Fibroblast of lung (primary cell): ENCODE measurements around the gene LZTR1. TPM values are rescaled to one million over a fixed set of nuclear protein-coding genes. Genes with fewer than 3 reads are reported as not detected.

ENCODE experiments used
- DNase-seq, 2 donors: peaks; one replicate each; pipeline versions ENCODE4 v3.0.0 to v3.0.0-alpha.2; 2010; ENCODE audit warnings: low read depth in 2 of 2
- H2AFZ ChIP-seq: 2 replicates; pipeline ENCODE4 v1.5.1; 2012; ENCODE audit warnings: low read length, control low read depth, inconsistent platforms
- H3K27ac ChIP-seq: 2 replicates; pipeline ENCODE4 v1.5.1; 2011; ENCODE audit warnings: low read length, control low read depth; ENCODE audit not compliant: insufficient read depth
- H3K27me3 ChIP-seq: 2 replicates; pipeline ENCODE4 v1.5.1; 2011; ENCODE audit warnings: mild to moderate bottlenecking, low read length; ENCODE audit not compliant: control insufficient read depth, insufficient read depth
- H3K36me3 ChIP-seq: 2 replicates; pipeline ENCODE4 v1.5.1; 2011; ENCODE audit warnings: low read length; ENCODE audit not compliant: control insufficient read depth, insufficient read depth
- H3K4me1 ChIP-seq: 2 replicates; pipeline ENCODE4 v1.5.1; 2011; ENCODE audit warnings: low read length; ENCODE audit not compliant: control insufficient read depth, insufficient read depth; ENCODE audit errors: extremely low read depth
- H3K4me2 ChIP-seq: 2 replicates; pipeline ENCODE4 v1.5.1; 2011; ENCODE audit warnings: low read length, control low read depth; ENCODE audit not compliant: insufficient read depth; ENCODE audit errors: extremely low read depth
- H3K4me3 ChIP-seq, 4 experiments: fragments of 200-600 bp in 1 of 4; sonication (generic) in 1 of 4; replicated peaks in 1 of 4; 2 replicates each; pipeline ENCODE4 v1.5.1; 2011 to 2016; ENCODE audit warnings: low read length in 4 of 4, low read depth in 3 of 4, mild to moderate bottlenecking in 3 of 4, control low read depth in 2 of 4, inconsistent platforms in 1 of 4, mixed read lengths in 1 of 4; ENCODE audit not compliant: insufficient read depth in 1 of 4; ENCODE audit errors: control extremely low read depth in 1 of 4
- H3K79me2 ChIP-seq: 2 replicates; pipeline ENCODE4 v1.5.1; 2012; ENCODE audit warnings: mild to moderate bottlenecking, low read length, inconsistent platforms; ENCODE audit not compliant: control insufficient read depth, insufficient read depth
- H3K9ac ChIP-seq: 2 replicates; pipeline ENCODE4 v1.5.1; 2011; ENCODE audit warnings: mild to moderate bottlenecking, low read length, control low read depth; ENCODE audit not compliant: insufficient read depth
- H3K9me3 ChIP-seq: 2 replicates; pipeline ENCODE4 v1.5.1; 2012; ENCODE audit warnings: low read depth, low read length; ENCODE audit not compliant: control insufficient read depth, insufficient read depth
- H4K20me1 ChIP-seq: 2 replicates; pipeline ENCODE4 v1.5.1; 2011; ENCODE audit warnings: low read length; ENCODE audit not compliant: control insufficient read depth, insufficient read depth; ENCODE audit errors: extremely low read depth
- EZH2 ChIP-seq: IDR thresholded peaks from 2 replicates; pipeline ENCODE4 v1.5.1; 2012; ENCODE audit warnings: low read length, control low read depth, mild to moderate bottlenecking; ENCODE audit errors: missing control alignments
- polyA plus RNA-seq, 2 donors: library from polyadenylated mRNA; depleted of rRNA in 1 of 2; stranded (reverse) in 1 of 2; unstranded in 1 of 2; fragments of >200 nt; gene quantifications; 2 replicates each; pipeline ENCODE4 v1.2.1, GENCODE V29; 2011 to 2012; ENCODE audit warnings: missing spikeins in 1 of 2
- total RNA-seq: library from RNA; depleted of rRNA; stranded (reverse); fragments of >200 nt; gene quantifications from 2 replicates; pipeline ENCODE4 v1.2.1, GENCODE V29; 2014
- TF ChIP-seq, protein P1 (sequence below), 2 donors: IDR thresholded peaks in 1 of 2; conservative IDR thresholded peaks in 1 of 2; 1 replicate in 1 of 2; 2 replicates in 1 of 2; pipeline ENCODE4 v1.5.1; 2011 to 2012; ENCODE audit warnings: low read length in 2 of 2, control low read depth in 1 of 2, inconsistent platforms in 1 of 2, low read depth in 1 of 2, mild to moderate bottlenecking in 1 of 2

Gene LZTR1
- total and polyA plus RNA-seq, 2 donors (not counting 1 experiment from before 2014, with no cell fraction given): 27.4 to 75.8 TPM

DNA sequence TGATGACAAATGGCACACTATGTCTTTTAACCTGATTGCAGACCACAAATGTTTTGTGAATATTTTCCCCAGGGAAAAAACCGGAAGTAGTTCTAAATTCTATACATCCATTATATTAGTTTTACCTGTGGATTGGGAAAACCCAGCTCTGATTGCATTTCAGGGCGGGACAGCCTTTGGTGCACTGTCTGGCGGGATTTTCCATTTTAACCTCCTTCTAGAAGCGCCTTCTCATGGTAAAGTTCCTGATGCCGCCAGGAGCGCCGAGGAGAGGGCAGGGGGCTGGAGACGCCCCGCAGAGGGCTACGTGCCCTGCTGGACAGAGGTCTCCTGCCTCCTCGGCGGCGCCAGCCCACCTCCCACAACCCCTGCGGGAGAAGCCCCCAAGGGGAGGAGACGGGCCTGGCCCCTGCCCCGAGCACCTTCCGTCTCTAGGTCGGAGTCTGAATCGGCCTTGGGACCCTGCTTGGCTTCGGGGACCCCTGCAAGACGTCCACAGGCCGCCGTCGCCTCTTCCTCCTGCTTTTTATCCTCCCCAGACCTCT lies 31.6 kb downstream of the LZTR1 start:
- Histone ChIP-seq H3K79me2 (no peaks in the 10 kb centered on the region), H3K36me3 (no peaks in the 10 kb centered on the region), H3K4me2 (peak overlapping the region; percentile 99), H3K9me3 (no peaks in the 10 kb centered on the region), H3K4me1 (peaks cover 14% of the 10 kb centered on the region), H2AFZ (peak overlapping the region; percentile 73), H4K20me1 (no peaks in the 10 kb centered on the region), H3K9ac (peak overlapping the region; percentile 72), H3K27ac (peak overlapping the region; percentile 75), H3K4me3 (peak overlapping the region; percentile 33 to 67 (median 54)), H3K27me3 (no peaks in the 10 kb centered on the region)
- DNase-seq: no peak
- TF ChIP-seq, protein P1, sequence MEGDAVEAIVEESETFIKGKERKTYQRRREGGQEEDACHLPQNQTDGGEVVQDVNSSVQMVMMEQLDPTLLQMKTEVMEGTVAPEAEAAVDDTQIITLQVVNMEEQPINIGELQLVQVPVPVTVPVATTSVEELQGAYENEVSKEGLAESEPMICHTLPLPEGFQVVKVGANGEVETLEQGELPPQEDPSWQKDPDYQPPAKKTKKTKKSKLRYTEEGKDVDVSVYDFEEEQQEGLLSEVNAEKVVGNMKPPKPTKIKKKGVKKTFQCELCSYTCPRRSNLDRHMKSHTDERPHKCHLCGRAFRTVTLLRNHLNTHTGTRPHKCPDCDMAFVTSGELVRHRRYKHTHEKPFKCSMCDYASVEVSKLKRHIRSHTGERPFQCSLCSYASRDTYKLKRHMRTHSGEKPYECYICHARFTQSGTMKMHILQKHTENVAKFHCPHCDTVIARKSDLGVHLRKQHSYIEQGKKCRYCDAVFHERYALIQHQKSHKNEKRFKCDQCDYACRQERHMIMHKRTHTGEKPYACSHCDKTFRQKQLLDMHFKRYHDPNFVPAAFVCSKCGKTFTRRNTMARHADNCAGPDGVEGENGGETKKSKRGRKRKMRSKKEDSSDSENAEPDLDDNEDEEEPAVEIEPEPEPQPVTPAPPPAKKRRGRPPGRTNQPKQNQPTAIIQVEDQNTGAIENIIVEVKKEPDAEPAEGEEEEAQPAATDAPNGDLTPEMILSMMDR (conservative IDR thresholded peaks at IDR 0.05 in 1 of 2, IDR thresholded peaks at IDR 0.05 in 1 of 2; ENCODE audit: low read depth in 1 of 2, low read length in 2 of 2): no peak
- no peak for TF ChIP-seq EZH2

- Histone ChIP-seq H3K4me3 (peak overlapping the region; percentile 33 to 67 (median 54)), H4K20me1 (no peaks in the 10 kb centered on the region), H3K27ac (peak overlapping the region; percentile 93), H2AFZ (peak overlapping the region; percentile 73), H3K4me2 (peak overlapping the region; percentile 99), H3K4me1 (peaks cover 14% of the 10 kb centered on the region), H3K27me3 (no peaks in the 10 kb centered on the region), H3K36me3 (no peaks in the 10 kb centered on the region), H3K9me3 (no peaks in the 10 kb centered on the region), H3K9ac (peak overlapping the region; percentile 72), H3K79me2 (no peaks in the 10 kb centered on the region)
- TF ChIP-seq, protein P1 (conservative IDR thresholded peaks at IDR 0.05 in 1 of 2, IDR thresholded peaks at IDR 0.05 in 1 of 2; ENCODE audit: low read depth in 1 of 2, low read length in 2 of 2): no peak
- TF ChIP-seq EZH2: no peak
- DNase-seq: peak; percentile 87 to 92
These were observed 32.2 kb downstream of the LZTR1 start for GRCh38 chr22:21014202-21014725.

DNA sequence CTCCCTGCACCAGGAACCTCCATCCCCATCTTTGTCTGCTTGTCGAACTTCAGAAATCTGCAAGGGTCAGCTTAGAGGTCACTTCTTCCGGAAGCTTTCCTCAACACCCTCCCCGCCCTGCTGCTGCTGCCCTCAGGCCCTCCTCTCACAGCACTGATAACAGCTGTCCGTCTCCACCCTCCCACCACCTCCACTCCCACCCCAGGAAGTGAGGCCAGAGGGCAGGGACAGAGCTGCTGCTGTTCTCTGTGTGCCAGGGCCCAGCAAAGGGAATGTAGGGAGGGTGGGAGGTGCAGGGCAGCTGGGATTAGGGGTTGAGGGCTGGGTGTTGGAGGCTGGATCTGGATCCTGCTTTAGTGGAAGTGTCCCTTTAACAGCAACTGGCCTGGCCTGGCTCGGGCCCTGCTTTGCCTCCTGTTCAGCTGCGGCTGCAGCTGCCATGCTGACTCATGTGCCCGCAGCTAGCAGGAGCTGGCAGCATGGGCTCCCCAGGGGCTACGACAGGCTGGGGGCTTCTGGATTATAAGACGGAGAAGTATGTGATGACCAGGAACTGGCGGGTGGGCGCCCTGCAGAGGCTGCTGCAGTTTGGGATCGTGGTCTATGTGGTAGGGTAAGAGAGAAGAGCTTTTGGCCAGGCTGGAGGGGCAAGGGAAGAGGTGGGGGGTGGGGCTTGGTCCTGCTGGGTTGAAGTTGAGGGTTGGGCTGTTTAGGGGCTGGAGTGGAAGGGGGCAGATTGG lies 32.8 kb downstream of the LZTR1 start, which contains the start of gene P2RX6:
TSS of gene P2RX6 (plus strand) at position 440 of the 740 bp plus-strand sequence. CDS start at position 450, 10 bp downstream.
- H3K27ac ChIP-seq: peak within 1 kb of the TSS; percentile 93
- H3K4me3 ChIP-seq: peak within 1 kb of the TSS; percentile 33 to 67 (median 54)
- H3K27me3 ChIP-seq: no peaks in the 10 kb centered on the region
- no peaks in the 10 kb centered on the region for H3K9me3 ChIP-seq
- peak within 1 kb of the TSS; percentile 72 for H3K9ac ChIP-seq
- H2AFZ ChIP-seq: peak within 1 kb of the TSS; percentile 73
- no peaks in the 10 kb centered on the region for H3K36me3 ChIP-seq
- H3K4me2 ChIP-seq: peak within 1 kb of the TSS; percentile 99
- H3K79me2 ChIP-seq: no peaks in the 10 kb centered on the region
- H3K4me1 ChIP-seq: peaks cover 14% of the 10 kb centered on the region
- H4K20me1 ChIP-seq: no peaks in the 10 kb centered on the region
- TF ChIP-seq, protein P1 (conservative IDR thresholded peaks at IDR 0.05 in 1 of 2, IDR thresholded peaks at IDR 0.05 in 1 of 2; ENCODE audit: low read depth in 1 of 2, low read length in 2 of 2): no peak
- no peak for TF ChIP-seq EZH2
- peak; percentile 39 to 57 for DNase-seq
